ENCODE measurements around the gene IL10RA. TPM values are rescaled to one million over a fixed set of nuclear protein-coding genes. Genes with fewer than 3 reads are reported as not detected.
A peak's percentile ranks its signal among the peaks of the same experiment; 100 is the strongest.
"Not testable (repeated sequence)": the region's sequence is repeated elsewhere in the genome, so short reads cannot be mapped to it uniquely, and the experiment has no call there.

IL10RA gene
- total and polyA plus RNA-seq, 5 donors: 3.1 to 18.5 (median 11.2) TPM

GRCh38 chr11:118002010-118002540, 15.9 kb downstream of the IL10RA start:
- 75% methylated on average over 6 of the region's 6 CpGs for WGBS
- ATAC-seq (no peak), DNase-seq (no peak)
- H3K4me1 ChIP-seq (ENCODE audit: control insufficient read depth, insufficient read depth, low read length): no peaks in the 10 kb centered on the region
- intact Hi-C loops (cut with DNase I): no loop called here
- H3K4me3 ChIP-seq (ENCODE audit: low read length): no peak overlapping the region
- no peaks in the 10 kb centered on the region for H3K9me3 ChIP-seq (ENCODE audit: control insufficient read depth, low read length)
- H3K27ac ChIP-seq (ENCODE audit: low read length): no peak overlapping the region
- H3K27me3 ChIP-seq (ENCODE audit: control insufficient read depth, insufficient read depth): no peaks in the 10 kb centered on the region

- DNase-seq (peak; percentile 76 to 81 (median 79)), ATAC-seq (peak; percentile 75 to 84)
- Histone ChIP-seq H3K4me1 (ENCODE audit: control insufficient read depth, insufficient read depth, low read length) (no peaks in the 10 kb centered on the region), H3K4me3 (ENCODE audit: low read length) (no peak overlapping the region), H3K27me3 (ENCODE audit: control insufficient read depth, insufficient read depth) (no peaks in the 10 kb centered on the region), H3K9me3 (ENCODE audit: control insufficient read depth, low read length) (no peaks in the 10 kb centered on the region), H3K27ac (ENCODE audit: low read length) (peak overlapping the region; percentile 33)
- intact Hi-C loops (cut with DNase I): no loop called here
- 42% methylated on average over 7 of the region's 7 CpGs for WGBS
Observed at GRCh38 chr11:118002541-118003423, 16.6 kb downstream of the IL10RA start.

GRCh38 chr11:118003456-118003855, 17.3 kb downstream of the IL10RA start:
- ATAC-seq (no peak), DNase-seq (no peak)
- Histone ChIP-seq H3K4me1 (ENCODE audit: control insufficient read depth, insufficient read depth, low read length) (no peaks in the 10 kb centered on the region), H3K27ac (ENCODE audit: low read length) (no peak overlapping the region), H3K4me3 (ENCODE audit: low read length) (no peak overlapping the region), H3K27me3 (ENCODE audit: control insufficient read depth, insufficient read depth) (no peaks in the 10 kb centered on the region), H3K9me3 (ENCODE audit: control insufficient read depth, low read length) (no peaks in the 10 kb centered on the region)
- WGBS: 72% methylated on average over 4 of the region's 4 CpGs
- intact Hi-C loops (cut with DNase I): no loop called here

- H3K4me1 ChIP-seq (ENCODE audit: control insufficient read depth, insufficient read depth, low read length): no peaks in the 10 kb centered on the region
- H3K9me3 ChIP-seq (ENCODE audit: control insufficient read depth, low read length): no peaks in the 10 kb centered on the region
- H3K27ac ChIP-seq (ENCODE audit: low read length): no peak overlapping the region
- intact Hi-C loops (cut with DNase I): no loop called here
- 83% methylated on average over 7 of the region's 7 CpGs for WGBS
- DNase-seq (no peak), ATAC-seq (no peak)
- no peaks in the 10 kb centered on the region for H3K27me3 ChIP-seq (ENCODE audit: control insufficient read depth, insufficient read depth)
- no peak overlapping the region for H3K4me3 ChIP-seq (ENCODE audit: low read length)
Observed at GRCh38 chr11:118004543-118005223, 18.5 kb downstream of the IL10RA start.

GRCh38 chr11:118005224-118006152, 19.3 kb downstream of the IL10RA start:
- no peak for DNase-seq
- no peak overlapping the region for H3K4me3 ChIP-seq (ENCODE audit: low read length)
- no peaks in the 10 kb centered on the region for H3K4me1 ChIP-seq (ENCODE audit: control insufficient read depth, insufficient read depth, low read length)
- intact Hi-C loops (cut with DNase I): no loop called here
- WGBS: 74% methylated on average over 12 of the region's 12 CpGs
- no peaks in the 10 kb centered on the region for H3K27me3 ChIP-seq (ENCODE audit: control insufficient read depth, insufficient read depth)
- H3K9me3 ChIP-seq (ENCODE audit: control insufficient read depth, low read length): no peaks in the 10 kb centered on the region
- ATAC-seq: no peak
- no peak overlapping the region for H3K27ac ChIP-seq (ENCODE audit: low read length)

GRCh38 chr11:118006153-118006534, 19.9 kb downstream of the IL10RA start:
- Histone ChIP-seq H3K27me3 (ENCODE audit: control insufficient read depth, insufficient read depth) (no peaks in the 10 kb centered on the region), H3K27ac (ENCODE audit: low read length) (no peak overlapping the region), H3K4me1 (ENCODE audit: control insufficient read depth, insufficient read depth, low read length) (no peaks in the 10 kb centered on the region), H3K4me3 (ENCODE audit: low read length) (no peak overlapping the region), H3K9me3 (ENCODE audit: control insufficient read depth, low read length) (no peaks in the 10 kb centered on the region)
- ATAC-seq (no peak), DNase-seq (no peak)
- intact Hi-C loops (cut with DNase I): no loop called here
- WGBS: 73% methylated on average over 4 of the region's 4 CpGs

GRCh38 chr11:118007040-118007439, 20.8 kb downstream of the IL10RA start:
- Histone ChIP-seq H3K9me3 (ENCODE audit: control insufficient read depth, low read length) (no peaks in the 10 kb centered on the region), H3K4me1 (ENCODE audit: control insufficient read depth, insufficient read depth, low read length) (no peaks in the 10 kb centered on the region), H3K27ac (ENCODE audit: low read length) (peak overlapping the region; percentile 21), H3K27me3 (ENCODE audit: control insufficient read depth, insufficient read depth) (no peaks in the 10 kb centered on the region), H3K4me3 (ENCODE audit: low read length) (no peak overlapping the region)
- DNase-seq (no peak), ATAC-seq (no peak)
- 68% methylated on average over 5 of the region's 5 CpGs for WGBS
- intact Hi-C loops (cut with DNase I): no loop called here

GRCh38 chr11:118007563-118008270, 21.5 kb downstream of the IL10RA start:
- H3K27me3 ChIP-seq (ENCODE audit: control insufficient read depth, insufficient read depth); H3K9me3 ChIP-seq (ENCODE audit: control insufficient read depth, low read length); H3K4me3 ChIP-seq (ENCODE audit: low read length); ATAC-seq; intact Hi-C loops (cut with DNase I); H3K27ac ChIP-seq (ENCODE audit: low read length); H3K4me1 ChIP-seq (ENCODE audit: control insufficient read depth, insufficient read depth, low read length); DNase-seq: not testable (repeated sequence)
- 73% methylated on average over 11 of the region's 11 CpGs for WGBS

- Histone ChIP-seq H3K4me1 (ENCODE audit: control insufficient read depth, insufficient read depth, low read length) (no peaks in the 10 kb centered on the region), H3K4me3 (ENCODE audit: low read length) (no peak overlapping the region), H3K27ac (ENCODE audit: low read length) (no peak overlapping the region), H3K9me3 (ENCODE audit: control insufficient read depth, low read length) (no peaks in the 10 kb centered on the region), H3K27me3 (ENCODE audit: control insufficient read depth, insufficient read depth) (no peaks in the 10 kb centered on the region)
- WGBS: 79% methylated on average over 4 of the region's 4 CpGs
- DNase-seq: no peak
- intact Hi-C loops (cut with DNase I): no loop called here
- ATAC-seq: no peak
Observed at GRCh38 chr11:118008271-118008911, 22.2 kb downstream of the IL10RA start.

Data from right cardiac atrium (tissue), 5 donors.